ENCODE measurements around the gene EFCAB14.

- TF ChIP-seq CTCF (conservative IDR thresholded peaks at IDR 0.05; ENCODE audit: low read length), result no peak
- no peak for TF ChIP-seq EZH2phosphoT487 (IDR thresholded peaks at IDR 0.05; ENCODE audit: borderline replicate concordance, low read depth, low read length)
Observed at GRCh38 chr1:46691997-46692790, 26.7 kb downstream of the EFCAB14 start.
